SHP77 (cell line): ENCODE measurements around the gene TEX51.

Experiments
- DNase-seq, 2 experiments: peaks; one replicate each; lab custom pipeline; 2025; lab: John Stamatoyannopoulos, UW

The TEX51 gene

GRCh38 chr2:126914811-126915500 is 16.3 kb downstream of the TEX51 start:
- peak in 1 of 2 experiments; percentile 1 for DNase-seq

- no peak for DNase-seq
Observed at GRCh38 chr2:126915903-126916302, 17.2 kb downstream of the TEX51 start.

- DNase-seq = no peak
Observed at GRCh38 chr2:126916744-126917143, 18.1 kb downstream of the TEX51 start.

- no peak for DNase-seq
Observed at GRCh38 chr2:126921066-126921465, 22.4 kb downstream of the TEX51 start.

- DNase-seq = no peak
Observed at GRCh38 chr2:126930970-126931590, 32.4 kb downstream of the TEX51 start.

GRCh38 chr2:126932529-126932928 is 33.8 kb downstream of the TEX51 start:
- no peak for DNase-seq

- DNase-seq = no peak
Observed at GRCh38 chr2:126932966-126933710, 34.4 kb downstream of the TEX51 start.

- DNase-seq = no peak
Observed at GRCh38 chr2:126933711-126934091, 35.0 kb downstream of the TEX51 start.

- DNase-seq = peak; percentile 22
Observed at GRCh38 chr2:126934809-126935208, 36.1 kb downstream of the TEX51 start.

- DNase-seq = no peak
Observed at GRCh38 chr2:126935774-126936173, 37.1 kb downstream of the TEX51 start.

- no peak for DNase-seq
Observed at GRCh38 chr2:126936219-126936723, 37.6 kb downstream of the TEX51 start.

GRCh38 chr2:126940331-126940730 is 41.6 kb downstream of the TEX51 start:
- DNase-seq = no peak

- no peak for DNase-seq
Observed at GRCh38 chr2:126942427-126943203, 43.9 kb downstream of the TEX51 start.

GRCh38 chr2:126943612-126944348 is 45.1 kb downstream of the TEX51 start:
- no peak for DNase-seq

GRCh38 chr2:126945118-126945517 is 46.4 kb downstream of the TEX51 start:
- DNase-seq = peak in 1 of 2 experiments; percentile 7

GRCh38 chr2:126946318-126947102 is 47.8 kb downstream of the TEX51 start:
- DNase-seq = no peak

GRCh38 chr2:126947103-126947429 is 48.4 kb downstream of the TEX51 start:
- DNase-seq = no peak

- no peak for DNase-seq
Observed at GRCh38 chr2:126949775-126950174, 51.1 kb downstream of the TEX51 start.

GRCh38 chr2:126950504-126950903 is 51.8 kb downstream of the TEX51 start:
- DNase-seq = no peak
